Right lobe of liver (tissue), 6 donors: ENCODE measurements around the gene PNKP. TPM values are rescaled to one million over a fixed set of nuclear protein-coding genes. Genes with fewer than 3 reads are reported as not detected.

ENCODE experiments used
- ATAC-seq, 4 donors: fragments of 200-7000 bp; cut with Tn5 transposase; one replicate each; pipeline ENCODE4 v1.9.1; 2020; ENCODE audit warnings: mild to moderate bottlenecking in 4 of 4, moderate library complexity in 4 of 4
- DNase-seq, 3 donors: peaks; one replicate each; pipeline ENCODE4 v3.0.0-alpha.2; 2020
- H3K27ac ChIP-seq, 3 donors: fragments of 200-600 bp; one replicate each; pipeline ENCODE4 v1.8.0; 2022
- H3K27me3 ChIP-seq, 2 donors: fragments of 200-600 bp; one replicate each; pipeline ENCODE4 v1.8.0; 2022
- H3K36me3 ChIP-seq, 4 donors: fragments of 200-600 bp; sonication (generic) in 1 of 4; one replicate each; pipeline versions ENCODE4 v1.5.1 to v1.8.0; 2017 to 2022; ENCODE audit warnings: control low read depth in 1 of 4
- H3K4me1 ChIP-seq, 4 donors: fragments of 200-600 bp; sonication (generic) in 1 of 4; one replicate each; pipeline versions ENCODE4 v1.5.1 to v1.8.0; 2017 to 2022; ENCODE audit warnings: control low read depth in 1 of 4
- H3K4me3 ChIP-seq, 3 donors: fragments of 200-600 bp; one replicate each; pipeline ENCODE4 v1.8.0; 2022
- H3K9me3 ChIP-seq, 4 donors: fragments of 200-600 bp; sonication (generic) in 1 of 4; one replicate each; pipeline versions ENCODE4 v1.5.1 to v1.8.0; 2017 to 2022; ENCODE audit warnings: control low read depth in 1 of 4
- CTCF ChIP-seq, 4 donors: fragments of 200-600 bp in 3 of 4; fragments of 450-650 bp in 1 of 4; IDR thresholded peaks; one replicate each; pipeline versions ENCODE4 v1.5.1 to v1.8.0; 2016 to 2022; ENCODE audit warnings: antibody characterized with exemption in 4 of 4, mild to moderate bottlenecking in 2 of 4
- POLR2A ChIP-seq: fragments of 450-650 bp; IDR thresholded peaks from one replicate; pipeline ENCODE4 v1.6.1; 2017; ENCODE audit warnings: antibody characterized with exemption, mild to moderate bottlenecking
- WGBS: methylation state at CpG from one replicate; pipeline ENCODE4 v1.1.6; 2018; ENCODE audit warnings: low coverage, low lambda C conversion rate; ENCODE audit not compliant: insufficient coverage; ENCODE audit errors: missing lambda C conversion rate; 5-methylcytosine and 5-hydroxymethylcytosine counted together
- intact Hi-C, 2 donors: fragments of 100-400 bp; cut with DNase I; formaldehyde crosslinking; loops; one replicate each; pipeline versions ENCODE4 v1.11.2 to v1.14.1; 2022
- total RNA-seq, 6 experiments: library from RNA; depleted of rRNA in 2 of 6; stranded (reverse); fragments of >200 nt in 2 of 6; fragmentation: NEBNext Ultra II Directional in 3 of 6; extraction: Animal tissue kit (Norgen Biotek cat#: 25700) in 3 of 6; gene quantifications; one replicate each; pipeline versions ENCODE4 v1.1.0 to v1.2.4, GENCODE V29; 2016 to 2023
- donor health status: DM: no; HTN: yes; CAD: no.
- donor health status: DM: no; HTN: no; CAD: no.
- donor health status: DM: no; HTN: no; CAD: no.
- donor health status: DM: no; HTN: yes; CAD: no.
- donor health status: DM: no; HTN: yes; CAD: no.

Gene PNKP
- total RNA-seq, 6 experiments from 2014 or later, result 21.0 to 37.5 (median 27.9) TPM

GRCh38 chr19:49877020-49877878 lies 9.9 kb upstream of the PNKP start, which contains the start of the genes AKT1S1 and TBC1D17:
Gene AKT1S1, minus strand, starts transcription at chr19:49877355. Its CDS starts 4,060 bp downstream, at chr19:49873295.
Gene TBC1D17, plus strand, starts transcription at chr19:49877702. Its CDS starts 22 bp downstream, at chr19:49877724.
- peak; percentile 99 to 100 (median 99) for DNase-seq
- peak; percentile 74 to 86 (median 82) for ATAC-seq
- Histone ChIP-seq H3K27me3 (no peaks in the 10 kb centered on the region), H3K27ac (peak within 1 kb of the TSS; percentile 97 to 99 (median 98)), H3K4me3 (peak within 1 kb of the TSS; percentile 77 to 88 (median 88)), H3K36me3 (peaks cover 0 to 30% (median 14%) of the 10 kb centered on the region in 4 donors), H3K9me3 (no peaks in the 10 kb centered on the region), H3K4me1 (peaks cover 0 to 17% (median 8%) of the 10 kb centered on the region in 4 donors)
- peak; percentile 83 for TF ChIP-seq POLR2A
- no peak for TF ChIP-seq CTCF (IDR thresholded peaks at IDR 0.05)
- intact Hi-C loops, result no loop called here
- WGBS, result under 1% methylated on average over 32 of the region's 61 CpGs

GRCh38 chr19:49876422-49877019 lies 9.1 kb upstream of the PNKP start:
- peaks cover 0 to 24% (median 9%) of the 10 kb centered on the region in 4 donors for H3K36me3 ChIP-seq
- TF ChIP-seq POLR2A, result no peak
- TF ChIP-seq CTCF (IDR thresholded peaks at IDR 0.05), result no peak
- peak; percentile 66 to 76 (median 73) for ATAC-seq

DNA sequence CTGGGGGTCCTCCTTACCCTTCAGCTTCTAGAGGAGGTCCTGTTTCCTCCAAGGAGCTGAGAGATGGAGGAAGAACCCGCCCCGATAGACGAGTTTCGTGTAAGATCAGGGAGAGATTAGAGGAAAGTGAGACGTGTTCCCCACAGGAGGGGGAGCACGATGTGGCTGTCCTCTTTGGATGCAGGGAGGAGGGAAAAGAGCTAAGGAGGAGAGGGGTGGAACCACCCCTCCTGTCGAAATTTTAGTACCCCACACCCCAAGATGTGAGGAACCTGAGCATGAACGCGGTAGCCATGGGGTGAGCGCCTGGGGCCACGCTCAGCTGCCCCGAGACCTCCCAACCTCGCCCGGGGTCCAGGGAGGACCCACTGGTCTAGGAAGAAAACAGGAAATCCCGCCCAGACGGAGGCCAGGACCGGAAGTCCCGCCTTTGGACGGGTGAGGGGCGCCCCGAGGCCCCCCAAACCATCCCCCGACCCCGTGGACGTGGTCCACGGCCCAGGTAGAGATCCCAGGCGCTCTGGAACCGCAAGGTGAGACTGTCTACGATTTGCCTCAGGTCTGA lies 8.6 kb upstream of the PNKP start:
- peak overlapping the region; percentile 77 to 88 (median 88) for H3K4me3 ChIP-seq
- 0% methylated on average over 19 of the region's 28 CpGs for WGBS
- intact Hi-C loops, result no loop called here
- peak overlapping the region; percentile 97 to 99 (median 98) for H3K27ac ChIP-seq
- DNase-seq (peak; percentile 73 to 79 (median 76)), ATAC-seq (peak in 3 of 4 donors; percentile 1 to 8 (median 2))
- no peaks in the 10 kb centered on the region for H3K27me3 ChIP-seq
- H3K36me3 ChIP-seq, result peaks cover 0 to 18% (median 6%) of the 10 kb centered on the region in 4 donors
- peaks cover 0 to 17% (median 8%) of the 10 kb centered on the region in 4 donors for H3K4me1 ChIP-seq
- TF ChIP-seq CTCF (IDR thresholded peaks at IDR 0.05) (no peak), POLR2A (no peak)
- H3K9me3 ChIP-seq, result no peaks in the 10 kb centered on the region

More at GRCh38 chr19:49876422-49877019, 9.1 kb upstream of the PNKP start:
- Histone ChIP-seq H3K4me3 (peak overlapping the region; percentile 77 to 88 (median 88)), H3K4me1 (peaks cover 0 to 17% (median 8%) of the 10 kb centered on the region in 4 donors), H3K27me3 (no peaks in the 10 kb centered on the region), H3K9me3 (no peaks in the 10 kb centered on the region), H3K27ac (peak overlapping the region; percentile 97 to 99 (median 98))
- WGBS, result 0% methylated on average over 19 of the region's 46 CpGs
- DNase-seq, result peak; percentile 98 to 99 (median 98)
- intact Hi-C loops, result no loop called here

DNA sequence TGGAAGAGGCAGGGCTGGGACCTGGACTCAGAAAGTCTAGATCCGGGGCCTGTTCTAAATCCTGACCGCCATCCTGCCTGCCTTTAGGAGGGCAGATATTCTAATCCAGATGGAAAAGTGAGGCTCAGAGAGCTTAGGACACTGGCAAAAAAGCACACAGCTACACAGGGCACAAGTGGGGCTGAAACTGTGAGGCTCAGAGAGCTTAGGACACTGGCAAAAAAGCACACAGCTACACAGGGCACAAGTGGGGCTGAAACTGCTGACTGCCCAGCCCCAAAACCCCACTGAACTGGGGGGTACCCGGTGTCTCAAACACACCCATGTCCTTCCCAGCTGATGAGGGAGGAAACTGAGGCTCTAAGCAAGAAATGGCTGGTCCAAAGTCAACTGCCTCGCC lies 7.8 kb upstream of the PNKP start:
- Histone ChIP-seq H3K27ac (peak overlapping the region; percentile 97 to 99 (median 98)), H3K4me1 (peaks cover 0 to 22% (median 11%) of the 10 kb centered on the region in 4 donors), H3K36me3 (peaks cover 0 to 10% (median under 1%) of the 10 kb centered on the region in 4 donors), H3K4me3 (peak overlapping the region; percentile 77 to 88 (median 88)), H3K27me3 (no peaks in the 10 kb centered on the region), H3K9me3 (no peaks in the 10 kb centered on the region)
- WGBS, result no CpG with 5 or more reads among the region's 4 CpGs
- ATAC-seq (no peak), DNase-seq (no peak)
- intact Hi-C loops, result no loop called here
- no peak for TF ChIP-seq POLR2A
- TF ChIP-seq CTCF (IDR thresholded peaks at IDR 0.05), result no peak
